Urothelium cell line (cell line): ENCODE results near the gene MBD3L1.

Experiments
- DNase-seq: peaks from one replicate; pipeline ENCODE4 v3.0.0; 2011; ENCODE audit warnings: low spot score, mixed read lengths
- FAIRE-seq: peaks from 2 replicates; lab custom pipeline; 2011; peaks lifted over from hg19 to GRCh38; lab: Jason Lieb, UNC

MBD3L1 gene

GRCh38 chr19:8880868-8881488 lies 48.8 kb downstream of the MBD3L1 start:
- DNase-seq (no peak), FAIRE-seq (no peak)

DNA sequence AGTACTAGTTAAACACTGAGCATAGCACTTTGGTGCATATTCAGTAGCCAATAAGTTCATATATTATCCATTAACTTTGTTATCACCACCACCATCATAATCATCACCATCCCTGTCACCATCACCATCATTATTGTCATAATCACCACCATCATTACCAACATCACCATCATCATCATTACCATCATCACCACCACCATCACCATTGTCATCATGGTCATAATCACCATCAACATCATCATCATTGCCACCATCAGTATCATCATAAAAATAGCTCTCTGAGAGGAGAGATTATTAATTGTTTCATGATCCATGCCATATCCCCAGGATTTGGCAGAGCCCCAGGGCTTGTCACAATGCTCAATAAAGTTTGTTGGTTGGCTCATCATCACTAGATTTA lies 49.3 kb downstream of the MBD3L1 start:
- FAIRE-seq, result no peak
- no peak for DNase-seq

GRCh38 chr19:8884416-8884815 lies 52.2 kb downstream of the MBD3L1 start:
- DNase-seq (no peak), FAIRE-seq (no peak)

DNA sequence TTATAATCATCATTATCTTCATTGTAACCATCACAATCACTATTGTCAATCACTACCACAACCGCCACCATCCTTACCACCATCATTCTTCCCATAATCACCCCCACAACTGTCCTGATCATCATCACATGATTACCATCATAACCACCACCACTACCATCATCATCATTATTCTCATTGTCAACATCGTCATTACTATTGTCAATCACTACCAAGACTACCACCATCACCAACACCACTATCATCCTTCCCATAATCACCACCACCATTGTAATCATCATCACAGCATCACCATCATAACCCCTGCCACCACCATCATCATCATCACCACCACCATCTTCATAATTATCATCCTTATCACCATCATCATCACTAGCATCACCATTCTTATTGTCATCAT lies 55.2 kb downstream of the MBD3L1 start:
- no peak for FAIRE-seq

DNA sequence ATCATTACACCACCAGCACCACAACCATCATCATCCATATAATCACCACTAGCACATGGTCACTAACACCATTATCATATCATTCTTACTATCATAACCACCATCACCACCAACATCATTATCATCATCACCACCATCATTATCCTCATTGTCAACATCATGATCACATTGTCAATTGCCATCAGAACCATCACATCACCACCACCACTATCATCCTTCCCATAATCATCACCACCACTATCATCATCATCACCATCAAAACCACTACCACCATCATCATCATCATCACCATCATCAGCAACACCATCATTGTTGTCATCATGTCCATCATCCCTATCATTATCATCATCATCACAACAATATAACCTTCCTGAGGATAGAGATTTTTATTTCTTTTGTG lies 58.1 kb downstream of the MBD3L1 start:
- no peak for FAIRE-seq
- no peak for DNase-seq

More for the DNA sequence above, 55.2 kb downstream of the MBD3L1 start:
- no peak for DNase-seq
